ENCODE data around the gene TAF6.

Gene TAF6

GRCh38 chr7:100101016-100101862, 17.9 kb downstream of the TAF6 start, which contains the start of the genes AP4M1 and MCM7 (continued):
- TF ChIP-seq ZNF280D (tag by site-specific recombination; IDR thresholded peaks at IDR 0.05) (no peak), ZNF639 (tag by site-specific recombination; IDR thresholded peaks at IDR 0.05) (0 out of 2 replicates have a peak, but pooled peaks have one; percentile 46), ZNF335 (tag by site-specific recombination; conservative IDR thresholded peaks at IDR 0.05) (no peak), ZFHX2 (tag by site-specific recombination; conservative IDR thresholded peaks at IDR 0.05) (peak; percentile 62), ZNF350 (tag by site-specific recombination; IDR thresholded peaks at IDR 0.05) (no peak), ZNF571 (tag by site-specific recombination; IDR thresholded peaks at IDR 0.05) (no peak), ZNF18 (tag by site-specific recombination; IDR thresholded peaks at IDR 0.05) (no peak), ZNF23 (tag by site-specific recombination; IDR thresholded peaks at IDR 0.05; ENCODE audit: borderline replicate concordance) (no peak), ELK4 (IDR thresholded peaks at IDR 0.05; ENCODE audit: borderline replicate concordance, low read depth, low read length) (no peak), PRDM6 (tag by site-specific recombination; IDR thresholded peaks at IDR 0.05) (no peak), ZBTB48 (tag by site-specific recombination; IDR thresholded peaks at IDR 0.05) (no peak), ZNF133 (tag by site-specific recombination; IDR thresholded peaks at IDR 0.05) (no peak), TRIM28 (IDR thresholded peaks at IDR 0.05; ENCODE audit: borderline replicate concordance, low read length) (no peak), ZEB2 (tag by site-specific recombination; IDR thresholded peaks at IDR 0.05) (peak; percentile 67), ZNF274 (IDR thresholded peaks at IDR 0.05; ENCODE audit: low read length) (no peak), ZNF274 (tag by site-specific recombination; IDR thresholded peaks at IDR 0.05; ENCODE audit: borderline replicate concordance) (no peak), ZNF146 (tag by site-specific recombination; IDR thresholded peaks at IDR 0.05) (no peak), ZBTB10 (tag by site-specific recombination; IDR thresholded peaks at IDR 0.05) (peak; percentile 88), ZNF174 (tag by site-specific recombination; IDR thresholded peaks at IDR 0.05) (no peak), ZBTB21 (tag by site-specific recombination; IDR thresholded peaks at IDR 0.05) (0 out of 2 replicates have a peak, but pooled peaks have one; percentile 23), ZNF184 (tag by site-specific recombination; IDR thresholded peaks at IDR 0.05) (no peak), MYNN (tag by site-specific recombination; IDR thresholded peaks at IDR 0.05; ENCODE audit: borderline replicate concordance) (no peak), ZNF2 (tag by site-specific recombination; IDR thresholded peaks at IDR 0.05) (peak; percentile 14; the same call in 1 of the 2 replicates), ZNF280C (tag by site-specific recombination; IDR thresholded peaks at IDR 0.05) (no peak)

Measured in HEK293 (cell line).